ENCODE measurements around the gene ITGB8. TPM values are rescaled to one million over a fixed set of nuclear protein-coding genes. Genes with fewer than 3 reads are reported as not detected.

Gene ITGB8
- total and polyA plus RNA-seq, 2 of the 4 experiments (the other 2 are of a cell fraction), result 2.6 to 10.2 TPM

GRCh38 chr7:20329389-20330238 is 1.1 kb upstream of the ITGB8 start:
- peak overlapping the region; percentile 69 for H2BK5ac ChIP-seq (ENCODE audit: low read depth, low read length, poor library complexity, severe bottlenecking)
- H3K27ac ChIP-seq (ENCODE audit: insufficient read depth, low read length), result peak overlapping the region; percentile 82
- no TSS peak for BruUV-seq (replicated peaks)
- H2BK20ac ChIP-seq (ENCODE audit: low read depth, low read length), result peak overlapping the region; percentile 78
- peak overlapping the region; percentile 52; the same call in 2 of the 3 replicates for H2BK15ac ChIP-seq (ENCODE audit: low read depth, low read length)
- dilution Hi-C loops (cut with HindIII; ENCODE audit: low sequenced_read_pairs, unreplicated experiment) (no loop called here), intact Hi-C loops (cut with micrococcal nuclease) (loop anchor here (1.0 to 5.0 kb wide), 4 partner anchors 78 to 617 kb away; no protein-coding TSS in a partner anchor), in situ Hi-C loops (cut with MboI; ENCODE audit: low sequenced_read_pairs) (no loop called here)
- ChIA-PET CTCF (interaction anchor here (1.4 kb wide), 1 partner anchor 12 kb away, joined by 3 read pairs; no protein-coding TSS in a partner anchor), POLR2A (ENCODE audit: unreplicated experiment) (interaction anchor here (0.6 kb wide), 1 partner anchor 18 kb away, joined by 3 read pairs; no protein-coding TSS in a partner anchor)
- H3K27me3 ChIP-seq (ENCODE audit: control insufficient read depth, insufficient read depth, low read length), result no peaks in the 10 kb centered on the region
- H3K9me3 ChIP-seq (ENCODE audit: control insufficient read depth, insufficient read depth, low read length), result no peaks in the 10 kb centered on the region
- peak overlapping the region; percentile 6 to 83; a peak in 3 of 4 replicates for H4K8ac ChIP-seq (ENCODE audit: low read depth in 2 of 2, low read length in 2 of 2)
- peak overlapping the region; percentile 21; the same call in 1 of the 2 replicates for H2AK5ac ChIP-seq (ENCODE audit: low read depth, low read length)
- H4K20me1 ChIP-seq (ENCODE audit: insufficient read depth, low read length), result no peaks in the 10 kb centered on the region
- H2AK9ac ChIP-seq (replicated peaks; ENCODE audit: low read depth, low read length, poor library complexity), result peak overlapping the region; percentile 80
- peak overlapping the region; percentile 80 for H3K23ac ChIP-seq (ENCODE audit: low read depth, low read length)
- H3K4me3 ChIP-seq (ENCODE audit: insufficient read depth, low read depth, low read length), result peak overlapping the region; percentile 51
- H3K14ac ChIP-seq (replicated peaks; ENCODE audit: low read depth, low read length), result peak overlapping the region; percentile 94
- H3K9me1 ChIP-seq (ENCODE audit: insufficient read depth, low read length), result no peaks in the 10 kb centered on the region
- H3K18ac ChIP-seq (ENCODE audit: low read depth, low read length), result peak overlapping the region; percentile 58
- peak overlapping the region; percentile 89 for H3K4me2 ChIP-seq (ENCODE audit: low read depth, low read length)
- H3K56ac ChIP-seq (ENCODE audit: extremely low read depth, insufficient read depth, low read length), result peak overlapping the region; percentile 69
- H3K36me3 ChIP-seq (ENCODE audit: control insufficient read depth, insufficient read depth, low read length), result no peaks in the 10 kb centered on the region
- peak overlapping the region; percentile 71; the same call in 1 of the 2 replicates for H4K5ac ChIP-seq (ENCODE audit: low read depth, low read length)
- peak; percentile 48 for ATAC-seq (ENCODE audit: low read depth)
- H3K4me1 ChIP-seq (ENCODE audit: control insufficient read depth, insufficient read depth, low read length), result peaks cover 2% of the 10 kb centered on the region; the same call in 1 of the 2 replicates
- peak overlapping the region; percentile 81 for H4K91ac ChIP-seq (ENCODE audit: insufficient read depth, low read depth, low read length)
- peak overlapping the region; percentile 73 for H3K9ac ChIP-seq (ENCODE audit: low read depth, low read length)
- peak; percentile 71 for DNase-seq
- H3K79me1 ChIP-seq (ENCODE audit: low read depth in 1 of 2, low read length in 2 of 2), result no peaks in the 10 kb centered on the region
- H3K4ac ChIP-seq (ENCODE audit: low read depth, low read length), result peak overlapping the region; percentile 94
- 0% methylated on average over 4 of the region's 31 CpGs; no CpG with 5 or more reads in 1 of the 2 experiments for WGBS, 2 experiments (ENCODE audit: extremely low coverage in 2 of 2, insufficient read length in 1 of 2)
- H2AFZ ChIP-seq (replicated peaks; ENCODE audit: low read length, poor library complexity), result peak overlapping the region; percentile 98
- no peak for TF ChIP-seq POLR2A (IDR thresholded peaks at IDR 0.05; ENCODE audit: low read depth, low read length)
- no peak for TF ChIP-seq NFE2L2 (IDR thresholded peaks at IDR 0.05; ENCODE audit: low read depth, low read length)
- TF ChIP-seq RAD21 (IDR thresholded peaks at IDR 0.05; ENCODE audit: low read length), result no peak; the same call in 1 of the 2 replicates
- peak; percentile 26; the same call in 1 of the 2 replicates for TF ChIP-seq CTCF (conservative IDR thresholded peaks at IDR 0.05; ENCODE audit: low read depth, low read length)
- peak overlapping the region; percentile 95 for H2BK120ac ChIP-seq (ENCODE audit: low read depth, low read length)

Data from IMR-90 (cell line).